ENCODE measurements around the gene PDE4D. TPM values are rescaled to one million over a fixed set of nuclear protein-coding genes. Genes with fewer than 3 reads are reported as not detected.

PDE4D gene
- total RNA-seq, 1 donor from 2014 or later: 39.2 TPM

GRCh38 chr5:59042201-59043055 lies 851.1 kb downstream of the PDE4D start:
- no peak for TF ChIP-seq CTCF (IDR thresholded peaks at IDR 0.05; ENCODE audit: insufficient read depth, low read length, poor library complexity, severe bottlenecking)
- Histone ChIP-seq H3K36me3 (ENCODE audit: control insufficient read depth, insufficient read depth, low read length) (no peaks in the 10 kb centered on the region), H3K27me3 (ENCODE audit: control insufficient read depth, insufficient read depth, low read length) (no peaks in the 10 kb centered on the region), H3K4me3 (ENCODE audit: low read depth, low read length) (no peak overlapping the region)
- DNase-seq (ENCODE audit: low read depth): peak; percentile 61

- no peaks in the 10 kb centered on the region for H3K27me3 ChIP-seq (ENCODE audit: control insufficient read depth, insufficient read depth, low read length)
- no peak for DNase-seq (ENCODE audit: low read depth)
- H3K36me3 ChIP-seq (ENCODE audit: control insufficient read depth, insufficient read depth, low read length): no peaks in the 10 kb centered on the region
- TF ChIP-seq CTCF (IDR thresholded peaks at IDR 0.05; ENCODE audit: insufficient read depth, low read length, poor library complexity, severe bottlenecking): no peak
- H3K4me3 ChIP-seq (ENCODE audit: low read depth, low read length): no peak overlapping the region
Observed at GRCh38 chr5:59041355-59041754, 852.2 kb downstream of the PDE4D start.

GRCh38 chr5:59040804-59041201 lies 852.7 kb downstream of the PDE4D start:
- Histone ChIP-seq H3K36me3 (ENCODE audit: control insufficient read depth, insufficient read depth, low read length) (no peaks in the 10 kb centered on the region), H3K4me3 (ENCODE audit: low read depth, low read length) (no peak overlapping the region), H3K27me3 (ENCODE audit: control insufficient read depth, insufficient read depth, low read length) (no peaks in the 10 kb centered on the region)
- no peak for TF ChIP-seq CTCF (IDR thresholded peaks at IDR 0.05; ENCODE audit: insufficient read depth, low read length, poor library complexity, severe bottlenecking)
- DNase-seq (ENCODE audit: low read depth): no peak

GRCh38 chr5:59040024-59040803 lies 853.3 kb downstream of the PDE4D start:
- no peak for TF ChIP-seq CTCF (IDR thresholded peaks at IDR 0.05; ENCODE audit: insufficient read depth, low read length, poor library complexity, severe bottlenecking)
- H3K36me3 ChIP-seq (ENCODE audit: control insufficient read depth, insufficient read depth, low read length): no peaks in the 10 kb centered on the region
- no peak for DNase-seq (ENCODE audit: low read depth)

GRCh38 chr5:59039296-59040023 lies 854.1 kb downstream of the PDE4D start:
- H3K36me3 ChIP-seq (ENCODE audit: control insufficient read depth, insufficient read depth, low read length): no peaks in the 10 kb centered on the region
- no peak for TF ChIP-seq CTCF (IDR thresholded peaks at IDR 0.05; ENCODE audit: insufficient read depth, low read length, poor library complexity, severe bottlenecking)
- DNase-seq (ENCODE audit: low read depth): no peak
- no peaks in the 10 kb centered on the region for H3K27me3 ChIP-seq (ENCODE audit: control insufficient read depth, insufficient read depth, low read length)
- H3K4me3 ChIP-seq (ENCODE audit: low read depth, low read length): peak overlapping the region; percentile 66

More at GRCh38 chr5:59040024-59040803, 853.3 kb downstream of the PDE4D start:
- no peaks in the 10 kb centered on the region for H3K27me3 ChIP-seq (ENCODE audit: control insufficient read depth, insufficient read depth, low read length)
- H3K4me3 ChIP-seq (ENCODE audit: low read depth, low read length): peak overlapping the region; percentile 66

Data from kidney epithelial cell (primary cell).